ENCODE data around the gene NGEF.

GRCh38 chr2:232866104-232866503, 147.0 kb downstream of the NGEF start:
- TF ChIP-seq ZNF211 (tag by site-specific recombination; IDR thresholded peaks at IDR 0.05; ENCODE audit: low read depth), result no peak
- no peak for TF ChIP-seq ZNF621 (tag by site-specific recombination; IDR thresholded peaks at IDR 0.05)
- no peak for TF ChIP-seq ZBTB11 (tag by site-specific recombination; conservative IDR thresholded peaks at IDR 0.05; ENCODE audit: low read depth)
- no peak for TF ChIP-seq ZNF530 (tag by site-specific recombination; IDR thresholded peaks at IDR 0.05; ENCODE audit: low read depth)
- no peak for TF ChIP-seq CTCF (tag by site-specific recombination; IDR thresholded peaks at IDR 0.05)
- no peak for TF ChIP-seq ZNF704 (tag by site-specific recombination; IDR thresholded peaks at IDR 0.05)
- TF ChIP-seq ZBTB8A (tag by site-specific recombination; IDR thresholded peaks at IDR 0.05), result no peak
- no peak for TF ChIP-seq YY1 (tag by site-specific recombination; IDR thresholded peaks at IDR 0.05)
- no peak for TF ChIP-seq ZNF792 (tag by site-specific recombination; IDR thresholded peaks at IDR 0.05)
- no peak for TF ChIP-seq ZNF174 (tag by site-specific recombination; IDR thresholded peaks at IDR 0.05)

Data from HEK293 (cell line).